OCI-LY7 (cell line): Measurements from ENCODE around the gene TFAP2A. TPM values are rescaled to one million over a fixed set of nuclear protein-coding genes. Genes with fewer than 3 reads are reported as not detected.

Experiments used
- BruUV-seq: library from RNA; stranded (reverse); fragments of 400-500 nt; replicated peaks from 2 replicates; lab custom pipeline; 2021; lab: Mats Ljungman, UMichigan
- CTCF ChIA-PET: fragments of 300-600 bp; sonication (Branson Sonifier 250); formaldehyde crosslinking; loops from one replicate; lab custom pipeline; 2022; ENCODE audit warnings: antibody characterized with exemption; ENCODE audit not compliant: unreplicated experiment; lab: Charles Lee
- POLR2A ChIA-PET: fragments of 300-600 bp; sonication (Branson Sonifier 250); formaldehyde crosslinking; loops from one replicate; lab custom pipeline; 2022; ENCODE audit warnings: antibody characterized with exemption; lab: Charles Lee
- DNase-seq: peaks from one replicate; pipeline ENCODE4 v3.0.0-alpha.2; 2015; ENCODE audit warnings: low spot score
- H2AFZ ChIP-seq: fragments of 200-600 bp; sonication (generic), shearing (Covaris generic); 2 replicates; pipeline ENCODE4 v1.6.1; 2014; ENCODE audit warnings: mild to moderate bottlenecking, antibody characterized with exemption, low read length, moderate library complexity
- H3K27ac ChIP-seq: fragments of 200-600 bp; sonication (generic); 2 replicates; pipeline ENCODE4 v1.5.1; 2014; ENCODE audit warnings: mixed run types, low read depth, mild to moderate bottlenecking, moderate library complexity, low read length, inconsistent platforms; ENCODE audit not compliant: poor library complexity, severe bottlenecking
- H3K36me3 ChIP-seq: fragments of 200-600 bp; sonication (generic); 2 replicates; pipeline ENCODE4 v1.6.1; 2014; ENCODE audit warnings: mild to moderate bottlenecking, antibody characterized with exemption, low read length, moderate library complexity, mixed read lengths; ENCODE audit not compliant: insufficient read depth
- H3K4me1 ChIP-seq: fragments of 200-600 bp; sonication (generic); 2 replicates; pipeline ENCODE4 v1.5.1; 2014; ENCODE audit warnings: mild to moderate bottlenecking, low read length; ENCODE audit not compliant: insufficient read depth, poor library complexity, severe bottlenecking
- H3K4me2 ChIP-seq: fragments of 200-600 bp; sonication (generic); 2 replicates; pipeline ENCODE4 v1.6.1; 2014; ENCODE audit warnings: mild to moderate bottlenecking, low read length
- H3K4me3 ChIP-seq: fragments of 200-600 bp; sonication (generic); 2 replicates; pipeline ENCODE4 v1.5.1; 2014; ENCODE audit warnings: mild to moderate bottlenecking, low read depth, low read length; ENCODE audit not compliant: poor library complexity, severe bottlenecking
- H3K79me2 ChIP-seq: fragments of 200-600 bp; sonication (generic); 2 replicates; pipeline ENCODE4 v1.6.1; 2016; ENCODE audit warnings: low read depth, mild to moderate bottlenecking, low read length, moderate library complexity, mixed read lengths; ENCODE audit not compliant: insufficient read depth
- H3K9me2 ChIP-seq: fragments of 200-600 bp; sonication (generic); 2 replicates; pipeline ENCODE4 v1.6.1; 2016; ENCODE audit warnings: mild to moderate bottlenecking, low read length, mixed read lengths; ENCODE audit not compliant: insufficient read depth
- H3K9me3 ChIP-seq: fragments of 200-600 bp; sonication (generic); 2 replicates; pipeline ENCODE4 v1.6.1; 2014; ENCODE audit warnings: mild to moderate bottlenecking, mixed run types, low read length, mixed read lengths
- H4K20me1 ChIP-seq: fragments of 200-600 bp; sonication (generic); 2 replicates; pipeline ENCODE4 v1.6.1; 2014; ENCODE audit warnings: mild to moderate bottlenecking, antibody characterized with exemption, low read length, moderate library complexity, mixed read lengths; ENCODE audit not compliant: insufficient read depth
- CTCF ChIP-seq: fragments of 200-600 bp; sonication (generic); conservative IDR thresholded peaks from 2 replicates; pipeline ENCODE4 v1.5.1; 2014; ENCODE audit warnings: mild to moderate bottlenecking, antibody characterized with exemption, low read length, moderate library complexity, mixed read lengths
- EZH2phosphoT487 ChIP-seq: fragments of 200-600 bp; sonication (generic); IDR thresholded peaks from 2 replicates; pipeline ENCODE4 v1.6.1; 2018; ENCODE audit warnings: low read depth, borderline replicate concordance, mild to moderate bottlenecking, mixed run types, antibody characterized with exemption, low read length, moderate library complexity, mixed read lengths
- intact Hi-C: fragments of 100-400 bp; cut with micrococcal nuclease; formaldehyde crosslinking; loops from one replicate; pipeline ENCODE4 v1.10.0; 2022; ENCODE audit not compliant: unreplicated experiment
- total RNA-seq, 2 experiments: library from RNA; depleted of rRNA in 1 of 2; stranded (reverse); fragments of >200 nt in 1 of 2; shearing (Covaris generic) in 1 of 2; gene quantifications; 2 replicates each; pipeline ENCODE4 v1.2.3, GENCODE V29; 2014 to 2022

The TFAP2A gene
- total RNA-seq, 2 experiments from 2014 or later, result 2.0 to 3.3 TPM

DNA sequence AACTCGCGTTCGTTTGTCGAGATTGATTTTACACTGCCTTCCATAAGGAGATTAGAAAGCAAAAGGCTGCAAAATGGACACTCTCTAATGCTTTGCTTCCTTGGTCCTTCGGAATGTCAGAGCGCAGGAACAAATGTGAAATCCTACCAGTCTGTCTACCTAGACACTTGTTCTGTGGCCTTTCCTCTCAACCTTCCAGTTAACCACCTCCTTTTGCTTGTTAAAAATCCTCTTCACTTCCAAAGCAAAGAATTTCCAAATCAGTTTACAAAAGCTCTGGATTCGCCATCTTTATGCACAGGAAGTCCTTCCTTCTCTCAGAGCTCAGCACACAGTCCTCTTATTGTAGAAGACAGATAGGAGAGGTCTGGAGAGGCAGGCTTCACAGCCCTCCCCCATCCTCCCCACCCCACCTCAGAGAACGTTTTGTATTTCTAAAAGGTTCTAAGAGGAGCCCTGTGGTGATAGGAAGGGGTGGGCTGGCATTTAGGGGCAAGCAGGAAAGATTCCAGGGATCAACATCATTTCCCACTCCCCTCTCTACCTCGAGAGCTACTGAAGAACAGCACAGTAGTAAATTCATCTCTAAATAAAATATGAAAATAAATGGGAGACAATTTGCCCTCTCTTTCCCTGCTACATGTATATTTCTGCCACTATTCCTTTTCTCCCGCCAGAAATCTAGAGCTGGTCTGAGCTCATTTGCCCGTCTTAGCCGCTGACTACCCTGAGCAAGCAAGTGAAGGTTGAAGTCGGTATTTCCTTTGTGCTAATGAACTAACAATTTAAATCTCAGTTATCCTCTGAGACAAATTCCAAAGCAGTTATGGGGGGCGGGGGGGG lies 18.9 kb downstream of the TFAP2A start:
- CTCF ChIA-PET, result no interaction called here

GRCh38 chr6:10395171-10395703 lies 19.6 kb downstream of the TFAP2A start:
- no peaks in the 10 kb centered on the region for H3K4me1 ChIP-seq
- TF ChIP-seq CTCF (no peak), EZH2phosphoT487 (no peak)
- H4K20me1 ChIP-seq, result no peaks in the 10 kb centered on the region
- no peaks in the 10 kb centered on the region for H3K79me2 ChIP-seq
- ChIA-PET CTCF (no interaction called here), POLR2A (no interaction called here)
- BruUV-seq, result no TSS peak
- H3K4me3 ChIP-seq, result no peak overlapping the region
- no peaks in the 10 kb centered on the region for H3K9me2 ChIP-seq
- no peaks in the 10 kb centered on the region for H3K9me3 ChIP-seq
- H2AFZ ChIP-seq, result no peak overlapping the region
- no peaks in the 10 kb centered on the region for H3K36me3 ChIP-seq
- no peak for DNase-seq
- no peak overlapping the region for H3K27ac ChIP-seq
- intact Hi-C loops, result no loop called here
- no peak overlapping the region for H3K4me2 ChIP-seq

More for the DNA sequence above, 18.9 kb downstream of the TFAP2A start:
- H3K4me2 ChIP-seq, result no peak overlapping the region
- DNase-seq, result no peak
- TF ChIP-seq EZH2phosphoT487 (no peak), CTCF (no peak)
- POLR2A ChIA-PET, result interaction anchor here (0.5 to 0.6 kb wide), 2 partner anchors 12 to 476 kb away, joined by 3 read pairs; no protein-coding TSS in a partner anchor
- intact Hi-C loops, result no loop called here
- no peaks in the 10 kb centered on the region for H3K4me1 ChIP-seq
- no peaks in the 10 kb centered on the region for H3K79me2 ChIP-seq
- H3K9me3 ChIP-seq, result no peaks in the 10 kb centered on the region
- no peaks in the 10 kb centered on the region for H3K36me3 ChIP-seq
- H3K4me3 ChIP-seq, result no peak overlapping the region
- H4K20me1 ChIP-seq, result no peaks in the 10 kb centered on the region
- no TSS peak for BruUV-seq
- H3K9me2 ChIP-seq, result no peaks in the 10 kb centered on the region
- no peak overlapping the region for H3K27ac ChIP-seq
- H2AFZ ChIP-seq, result no peak overlapping the region
